ENCODE results near the gene UBE2G2.

DNA sequence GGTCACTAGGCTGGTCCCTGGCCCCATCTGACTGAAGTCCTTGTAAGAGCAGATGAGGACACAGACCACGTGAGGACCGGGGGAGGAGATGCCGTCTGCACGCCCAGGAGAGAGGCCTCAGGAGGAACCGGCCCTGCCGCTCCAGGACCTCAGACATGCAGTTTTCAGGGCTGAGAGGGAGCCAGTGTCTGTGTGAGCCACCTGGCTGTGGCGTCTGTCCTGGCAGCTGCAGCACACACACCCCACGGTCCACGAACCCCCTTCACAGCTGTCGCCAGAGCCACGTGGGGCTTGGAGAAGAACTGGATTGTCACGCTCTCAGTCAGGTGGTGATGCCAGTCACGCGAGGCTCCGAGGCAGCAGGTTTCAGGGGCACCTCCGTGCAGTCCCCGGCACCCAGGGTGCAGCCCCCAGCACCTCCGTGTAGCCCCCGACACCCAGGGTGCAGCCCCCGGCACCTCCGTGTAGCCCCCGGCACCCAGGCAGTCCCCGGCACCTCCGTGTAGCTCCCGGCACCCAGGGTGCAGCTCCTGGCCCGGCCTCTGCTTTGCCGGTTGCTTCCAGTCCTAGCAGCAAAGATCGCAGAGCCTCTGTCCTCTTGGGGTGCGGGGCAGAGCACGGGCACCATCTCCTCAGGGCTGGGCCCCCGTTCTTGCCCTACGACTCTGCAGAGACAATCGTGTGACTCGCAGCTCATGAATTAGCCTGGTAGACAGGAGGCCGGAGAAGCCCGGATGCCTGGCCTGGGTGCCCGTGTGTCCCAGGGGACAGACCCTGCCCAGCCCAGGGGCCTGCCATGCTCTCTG, 35.2 kb upstream of the UBE2G2 start:
- TF ChIP-seq CTCF (IDR thresholded peaks at IDR 0.05) (no peak), POLR2A (IDR thresholded peaks at IDR 0.05) (no peak), EP300 (IDR thresholded peaks at IDR 0.05) (no peak), POLR2AphosphoS5 (IDR thresholded peaks at IDR 0.05) (no peak)

Data from stomach (tissue), 4 donors.